ENCODE data around the gene MYB. TPM values are rescaled to one million over a fixed set of nuclear protein-coding genes. Genes with fewer than 3 reads are reported as not detected.

Gene MYB
- total RNA-seq, 4 donors from 2014 or later: 2.6 to 6.9 (median 3.1) TPM

- no peak for DNase-seq
- Histone ChIP-seq H3K4me3 (no peak overlapping the region), H3K9me3 (no peaks in the 10 kb centered on the region), H3K27me3 (no peaks in the 10 kb centered on the region), H3K4me1 (peaks cover 0 to 10% (median 0%) of the 10 kb centered on the region in 3 donors), H3K27ac (peak overlapping the region; percentile 40 to 82 (median 77)), H3K36me3 (no peaks in the 10 kb centered on the region)
- no peak for TF ChIP-seq POLR2A (IDR thresholded peaks at IDR 0.05)
- TF ChIP-seq, protein P1, sequence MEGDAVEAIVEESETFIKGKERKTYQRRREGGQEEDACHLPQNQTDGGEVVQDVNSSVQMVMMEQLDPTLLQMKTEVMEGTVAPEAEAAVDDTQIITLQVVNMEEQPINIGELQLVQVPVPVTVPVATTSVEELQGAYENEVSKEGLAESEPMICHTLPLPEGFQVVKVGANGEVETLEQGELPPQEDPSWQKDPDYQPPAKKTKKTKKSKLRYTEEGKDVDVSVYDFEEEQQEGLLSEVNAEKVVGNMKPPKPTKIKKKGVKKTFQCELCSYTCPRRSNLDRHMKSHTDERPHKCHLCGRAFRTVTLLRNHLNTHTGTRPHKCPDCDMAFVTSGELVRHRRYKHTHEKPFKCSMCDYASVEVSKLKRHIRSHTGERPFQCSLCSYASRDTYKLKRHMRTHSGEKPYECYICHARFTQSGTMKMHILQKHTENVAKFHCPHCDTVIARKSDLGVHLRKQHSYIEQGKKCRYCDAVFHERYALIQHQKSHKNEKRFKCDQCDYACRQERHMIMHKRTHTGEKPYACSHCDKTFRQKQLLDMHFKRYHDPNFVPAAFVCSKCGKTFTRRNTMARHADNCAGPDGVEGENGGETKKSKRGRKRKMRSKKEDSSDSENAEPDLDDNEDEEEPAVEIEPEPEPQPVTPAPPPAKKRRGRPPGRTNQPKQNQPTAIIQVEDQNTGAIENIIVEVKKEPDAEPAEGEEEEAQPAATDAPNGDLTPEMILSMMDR (IDR thresholded peaks at IDR 0.05): no peak
- intact Hi-C loops (cut with DNase I): no loop called here
- WGBS, 2 donors: 19 to 20% methylated on average over 3 of the region's 3 CpGs
Measured at GRCh38 chr6:135170849-135171248, 10.3 kb upstream of the MYB start.

GRCh38 chr6:135173242-135173988 is 7.7 kb upstream of the MYB start:
- H3K36me3 ChIP-seq: no peaks in the 10 kb centered on the region
- intact Hi-C loops (cut with DNase I): no loop called here
- no peaks in the 10 kb centered on the region for H3K27me3 ChIP-seq
- no peak overlapping the region for H3K27ac ChIP-seq
- DNase-seq: no peak
- H3K9me3 ChIP-seq: no peaks in the 10 kb centered on the region
- WGBS, 2 donors: 91 to 96% methylated on average over 3 of the region's 3 CpGs
- TF ChIP-seq POLR2A (IDR thresholded peaks at IDR 0.05): no peak
- TF ChIP-seq, protein P1 (IDR thresholded peaks at IDR 0.05): no peak
- H3K4me3 ChIP-seq: no peak overlapping the region
- H3K4me1 ChIP-seq: peaks cover 0 to 10% (median 0%) of the 10 kb centered on the region in 3 donors

DNA sequence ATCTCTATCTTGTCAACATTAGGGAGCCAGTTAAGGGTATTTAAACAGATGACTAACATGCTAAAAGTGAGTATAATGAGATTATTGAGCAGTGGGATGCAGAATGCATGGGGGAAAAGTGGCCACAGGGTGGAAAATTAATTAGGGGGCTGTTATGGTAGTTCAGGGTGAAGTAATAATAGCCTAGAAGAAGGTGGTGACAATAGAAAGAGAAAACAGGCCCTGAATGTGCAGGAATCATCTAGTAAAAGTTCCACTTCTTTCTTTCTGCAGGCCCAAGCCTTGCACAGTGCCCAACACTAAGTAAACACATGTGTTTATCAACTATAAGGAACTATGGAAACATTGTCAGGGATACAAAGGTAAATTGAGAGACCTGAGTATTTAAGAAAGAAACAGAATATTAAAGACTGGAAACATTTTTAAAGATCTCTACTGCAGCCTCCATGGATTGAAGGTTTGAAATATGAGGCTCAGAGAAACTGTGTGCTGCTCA is 7.1 kb upstream of the MYB start:
- no peak for DNase-seq
- no peaks in the 10 kb centered on the region for H3K9me3 ChIP-seq
- no peaks in the 10 kb centered on the region for H3K27me3 ChIP-seq
- intact Hi-C loops (cut with DNase I): no loop called here
- H3K36me3 ChIP-seq: no peaks in the 10 kb centered on the region
- TF ChIP-seq, protein P1 (IDR thresholded peaks at IDR 0.05): no peak
- no peak for TF ChIP-seq POLR2A (IDR thresholded peaks at IDR 0.05)
- H3K4me1 ChIP-seq: peaks cover 0 to 10% (median 0%) of the 10 kb centered on the region in 3 donors
- no peak overlapping the region for H3K4me3 ChIP-seq
- H3K27ac ChIP-seq: no peak overlapping the region

DNA sequence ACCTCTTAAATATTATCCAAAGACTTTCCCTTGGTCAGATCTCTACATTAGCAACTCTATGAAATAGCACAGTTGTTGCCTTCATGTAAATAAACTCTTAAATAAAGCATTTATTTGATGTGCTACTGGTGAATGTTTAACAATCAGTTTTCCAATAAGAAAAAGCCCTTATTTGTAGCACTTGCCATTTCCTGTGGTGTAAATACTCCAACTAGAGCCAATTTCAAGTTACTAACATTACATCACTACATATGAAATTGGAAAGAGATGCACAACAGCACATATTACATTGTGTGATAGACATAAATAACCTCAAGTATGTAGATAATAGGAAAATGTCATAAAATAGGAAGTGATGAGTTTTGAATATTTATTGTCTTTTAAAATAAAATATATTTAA is 5.0 kb upstream of the MYB start:
- H3K27ac ChIP-seq: no peak overlapping the region
- H3K27me3 ChIP-seq: no peaks in the 10 kb centered on the region
- H3K4me3 ChIP-seq: no peak overlapping the region
- peaks cover 0 to 13% (median 0%) of the 10 kb centered on the region in 3 donors for H3K4me1 ChIP-seq
- intact Hi-C loops (cut with DNase I): no loop called here
- TF ChIP-seq, protein P1 (IDR thresholded peaks at IDR 0.05): no peak
- no peak for TF ChIP-seq POLR2A (IDR thresholded peaks at IDR 0.05)
- H3K9me3 ChIP-seq: no peaks in the 10 kb centered on the region
- DNase-seq: no peak
- H3K36me3 ChIP-seq: no peaks in the 10 kb centered on the region

DNA sequence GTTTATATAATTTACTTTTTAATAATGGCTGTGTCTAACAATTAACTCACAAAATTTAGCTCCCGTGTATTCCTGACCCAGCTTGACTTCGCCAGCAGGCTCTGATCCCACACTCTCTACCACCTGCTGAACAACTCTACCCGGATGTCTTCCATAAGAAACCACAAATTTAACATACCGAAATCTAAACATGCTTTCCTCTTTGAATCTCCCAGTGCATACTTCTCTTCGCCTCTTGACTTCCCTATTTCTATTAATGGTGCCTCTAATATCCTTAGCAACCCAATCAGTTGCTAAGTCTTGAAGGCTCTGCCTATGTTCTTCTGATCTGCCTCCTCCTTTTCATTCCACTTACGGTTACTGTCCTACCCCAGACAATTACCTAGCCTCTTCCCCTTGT is 4.6 kb upstream of the MYB start:
- Histone ChIP-seq H3K9me3 (no peaks in the 10 kb centered on the region), H3K27ac (no peak overlapping the region), H3K36me3 (no peaks in the 10 kb centered on the region), H3K4me1 (peaks cover 0 to 14% (median 0%) of the 10 kb centered on the region in 3 donors), H3K27me3 (no peaks in the 10 kb centered on the region), H3K4me3 (no peak overlapping the region)
- intact Hi-C loops (cut with DNase I): no loop called here
- 81 to 88% methylated on average over 6 of the region's 6 CpGs for WGBS, 2 donors
- DNase-seq: no peak
- no peak for TF ChIP-seq POLR2A (IDR thresholded peaks at IDR 0.05)
- TF ChIP-seq, protein P1 (IDR thresholded peaks at IDR 0.05): no peak

Data from esophagus squamous epithelium (tissue), 5 donors.